Measurements from ENCODE around the gene PPP2R2C.

Gene PPP2R2C

DNA sequence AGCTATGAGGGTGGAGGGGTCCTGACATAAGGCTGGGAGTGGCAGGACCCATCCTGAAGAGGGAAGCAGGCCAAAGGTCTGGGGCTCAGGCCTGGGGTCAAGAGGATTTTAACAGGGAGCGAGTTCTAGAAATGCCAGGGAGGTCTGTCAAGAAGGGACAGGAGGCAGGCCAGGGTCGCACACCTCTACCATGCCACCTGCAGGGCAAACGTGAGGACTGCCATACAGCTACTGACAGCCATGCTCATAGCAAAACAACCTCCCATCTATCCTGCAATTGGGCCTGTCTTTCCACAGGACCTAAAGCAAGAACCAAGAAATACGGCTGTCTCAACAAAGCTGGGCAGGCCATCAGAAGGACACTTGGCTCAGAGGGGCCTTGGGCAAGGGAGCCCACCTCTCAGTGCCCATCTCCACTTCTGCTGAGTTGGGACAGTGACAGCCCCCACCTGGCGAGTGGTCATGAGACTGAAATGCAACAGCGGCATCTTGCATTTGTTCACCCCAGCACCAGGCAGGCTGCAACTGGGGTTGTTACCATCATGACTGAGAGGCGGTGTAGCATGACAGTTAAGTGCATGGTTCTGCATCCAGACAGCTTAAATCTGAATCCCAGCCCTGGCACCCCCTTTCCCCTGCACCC is 110.0 kb downstream of the PPP2R2C start:
- DNase-seq (ENCODE audit: low spot score) = no peak

DNA sequence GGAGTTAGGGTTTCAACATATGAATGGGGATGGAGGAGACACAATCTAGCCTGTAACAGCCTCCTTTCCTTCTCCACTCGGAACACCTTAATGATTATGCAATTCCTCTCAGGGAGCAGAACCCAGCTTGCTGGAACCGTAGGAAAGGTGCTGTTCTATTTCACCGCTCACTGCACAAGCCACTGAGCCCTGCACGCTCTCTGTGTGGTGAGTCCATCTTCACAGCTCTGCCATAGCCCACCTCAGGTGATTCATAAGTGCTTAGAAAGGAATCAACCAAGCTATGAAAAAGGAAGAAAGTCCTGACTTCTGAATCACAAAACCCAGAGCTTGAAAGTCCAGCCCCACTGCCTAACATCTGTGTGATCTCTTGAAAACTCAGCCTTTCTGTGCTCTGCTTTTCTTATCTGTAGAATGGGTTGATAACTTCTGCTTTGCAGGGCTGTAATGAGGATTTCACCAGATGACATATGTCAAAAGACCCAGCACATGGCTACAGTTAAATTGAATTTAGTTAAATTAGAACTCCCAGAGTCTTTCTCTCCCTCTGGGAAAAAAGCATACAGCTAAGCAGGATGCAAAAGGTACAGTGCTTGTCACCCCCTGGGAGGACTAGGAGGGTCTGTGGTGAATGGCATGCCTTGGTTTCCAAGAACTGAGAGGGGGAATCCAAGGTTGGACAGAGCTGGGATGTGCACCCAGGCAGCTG is 111.2 kb downstream of the PPP2R2C start:
- no peak for DNase-seq (ENCODE audit: low spot score)

DNA sequence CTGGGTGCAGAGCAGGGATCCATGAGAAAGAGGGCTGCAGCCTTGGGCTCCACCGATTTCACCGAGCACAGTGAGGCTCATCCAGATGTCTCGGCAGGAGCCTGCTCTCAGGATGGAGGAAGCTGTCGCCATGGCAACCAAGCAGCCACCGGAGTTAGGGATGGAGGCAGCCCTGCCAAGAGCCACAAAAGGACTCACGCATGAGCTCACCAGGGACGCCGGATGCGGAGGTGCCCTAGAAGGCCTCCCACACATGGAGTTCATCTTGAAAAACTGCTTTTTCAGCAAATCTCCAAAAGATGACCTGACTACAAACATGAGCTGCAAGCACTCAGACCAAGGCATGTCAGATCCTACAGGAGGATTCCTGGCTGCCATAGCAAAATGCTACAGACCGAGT is 112.0 kb downstream of the PPP2R2C start:
- no peak for DNase-seq (ENCODE audit: low spot score)

DNA sequence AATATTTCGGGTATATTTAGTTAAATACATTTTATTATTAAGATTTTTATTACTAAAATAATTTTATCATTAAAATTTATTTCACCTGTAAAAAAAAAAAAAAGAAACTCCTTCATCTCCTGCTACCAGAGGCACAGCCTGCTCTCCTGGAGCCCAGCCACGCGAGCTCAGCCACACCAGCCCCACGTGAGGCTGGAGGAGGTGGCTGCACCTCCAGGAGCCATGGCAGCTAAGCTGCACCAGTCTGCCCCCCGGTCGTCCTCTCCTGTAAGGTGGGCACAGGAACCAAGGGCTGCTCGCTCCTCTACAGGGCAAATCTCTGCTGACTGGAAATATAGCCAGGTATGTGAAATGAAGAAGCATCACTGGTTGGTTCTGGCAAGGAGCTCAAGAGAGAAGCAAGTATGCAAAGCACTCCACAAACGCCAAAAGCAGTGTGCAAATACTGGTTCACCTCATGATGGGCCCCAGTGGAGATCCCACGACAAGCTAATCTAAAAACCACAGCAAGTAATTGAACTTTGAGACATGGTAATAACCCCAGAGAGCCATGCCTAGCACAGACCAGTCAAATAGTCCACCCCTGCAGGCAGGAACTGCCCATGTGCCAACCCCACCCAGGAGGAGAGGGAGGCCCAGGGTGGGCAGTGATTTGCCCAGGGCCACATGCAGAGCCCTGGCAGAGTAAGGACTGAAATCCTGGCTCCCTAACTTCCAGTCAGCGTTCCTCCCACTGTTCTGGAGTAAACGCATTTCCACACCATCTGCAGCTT is 112.7 kb downstream of the PPP2R2C start:
- no peak for DNase-seq (ENCODE audit: low spot score)

DNA sequence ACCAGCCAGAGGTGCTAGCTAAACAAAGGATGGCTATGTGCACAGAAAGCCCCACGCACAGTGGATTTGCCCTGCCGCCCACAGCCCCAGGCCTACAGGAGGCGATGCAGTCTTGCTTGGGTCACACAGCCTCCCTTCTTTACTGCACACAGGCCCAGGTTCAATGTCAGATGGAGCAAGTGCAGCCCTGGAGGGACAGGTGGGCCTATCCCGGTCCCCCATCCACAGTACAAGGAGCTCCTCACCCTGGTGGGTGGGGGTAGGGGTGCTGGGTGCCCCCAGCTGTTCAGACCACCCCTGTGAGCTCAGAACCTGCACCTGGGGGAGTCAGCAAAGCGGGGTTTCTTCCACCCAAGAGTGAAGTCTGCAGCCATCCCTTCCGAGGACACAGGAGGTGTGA is 114.9 kb downstream of the PPP2R2C start:
- no peak for DNase-seq (ENCODE audit: low spot score)

DNA sequence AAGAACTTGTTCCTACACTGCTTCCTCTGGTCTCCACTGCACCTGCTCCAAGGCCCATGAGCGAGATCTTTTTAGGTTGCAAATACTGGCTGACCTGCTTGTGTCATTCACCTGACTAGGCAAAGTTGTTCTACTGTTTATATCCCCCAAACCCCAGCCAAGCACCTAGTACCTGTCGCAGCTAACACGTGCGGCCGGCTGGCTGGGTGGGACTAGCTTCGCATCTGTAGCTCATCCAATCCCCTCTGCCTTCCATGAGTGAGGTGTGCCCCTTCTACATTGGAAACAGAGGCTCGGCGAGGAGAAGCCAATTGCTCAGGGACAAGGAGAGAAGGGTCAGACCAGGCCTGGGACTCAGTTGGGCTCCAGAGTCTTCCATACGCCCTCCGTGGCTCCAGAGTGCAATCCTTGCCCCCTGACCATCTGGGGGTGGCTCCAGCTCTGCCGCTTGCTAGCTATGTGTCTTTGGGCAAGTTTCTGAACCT is 116.3 kb downstream of the PPP2R2C start:
- no peak for DNase-seq (ENCODE audit: low spot score)

DNA sequence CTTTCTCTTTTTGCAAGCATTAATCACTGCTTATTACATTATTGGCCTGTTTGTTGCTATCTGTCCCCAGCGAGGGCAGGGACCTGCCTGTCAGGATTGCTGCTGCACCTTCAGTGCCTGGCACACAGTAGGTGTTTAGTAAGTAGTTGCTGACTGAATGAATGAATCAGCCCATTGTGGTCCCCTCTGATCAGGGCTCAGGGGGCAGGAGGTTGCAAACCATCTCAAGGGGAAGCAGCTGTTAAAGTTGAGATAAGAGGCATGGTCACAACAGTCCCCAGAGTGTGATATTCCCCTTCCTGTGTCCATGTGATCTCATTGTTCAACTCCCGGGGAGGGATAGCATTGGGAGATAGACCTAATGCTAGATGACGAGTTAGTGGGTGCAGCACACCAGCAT is 117.4 kb downstream of the PPP2R2C start:
- no peak for DNase-seq (ENCODE audit: low spot score)

DNA sequence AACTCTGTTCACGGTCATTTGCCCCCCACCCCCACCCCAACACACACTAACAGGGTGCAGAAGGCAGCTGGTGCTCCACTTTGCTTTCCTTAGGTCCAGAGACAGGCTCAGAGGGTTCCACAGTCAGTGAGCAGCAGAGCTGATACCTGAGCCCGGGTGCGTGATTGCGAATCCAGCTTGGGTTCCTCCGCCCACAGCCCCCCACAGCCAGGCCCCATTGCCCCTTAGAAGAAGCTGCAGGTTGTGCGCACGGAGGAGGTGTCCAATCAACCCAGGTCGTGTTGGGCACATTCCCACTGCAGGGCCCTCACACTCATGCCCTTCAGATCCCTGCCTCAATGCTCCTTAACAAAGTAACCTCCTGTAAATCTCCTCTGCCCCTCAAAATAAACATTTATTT is 117.8 kb downstream of the PPP2R2C start:
- DNase-seq (ENCODE audit: low spot score) = no peak

DNA sequence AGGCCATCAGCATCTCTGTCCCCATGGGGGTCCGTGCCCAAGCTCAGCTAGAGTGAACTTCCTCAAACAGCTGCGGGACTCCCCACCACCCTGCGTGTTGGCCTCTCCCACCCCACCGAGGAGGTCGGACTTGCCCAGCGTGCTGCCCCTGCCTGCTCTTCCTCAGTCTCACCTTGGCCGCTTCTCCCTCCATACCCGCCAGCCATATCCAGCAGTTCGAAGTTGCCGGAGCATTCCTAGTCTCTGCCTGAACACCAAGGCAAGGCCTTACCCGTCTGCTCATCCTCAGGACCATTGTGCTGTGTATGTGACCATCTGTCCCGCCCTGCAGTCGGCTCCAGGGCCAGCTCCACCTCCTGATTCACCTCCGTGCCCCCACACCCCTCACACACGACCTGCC is 118.3 kb downstream of the PPP2R2C start:
- DNase-seq (ENCODE audit: low spot score) = no peak

DNA sequence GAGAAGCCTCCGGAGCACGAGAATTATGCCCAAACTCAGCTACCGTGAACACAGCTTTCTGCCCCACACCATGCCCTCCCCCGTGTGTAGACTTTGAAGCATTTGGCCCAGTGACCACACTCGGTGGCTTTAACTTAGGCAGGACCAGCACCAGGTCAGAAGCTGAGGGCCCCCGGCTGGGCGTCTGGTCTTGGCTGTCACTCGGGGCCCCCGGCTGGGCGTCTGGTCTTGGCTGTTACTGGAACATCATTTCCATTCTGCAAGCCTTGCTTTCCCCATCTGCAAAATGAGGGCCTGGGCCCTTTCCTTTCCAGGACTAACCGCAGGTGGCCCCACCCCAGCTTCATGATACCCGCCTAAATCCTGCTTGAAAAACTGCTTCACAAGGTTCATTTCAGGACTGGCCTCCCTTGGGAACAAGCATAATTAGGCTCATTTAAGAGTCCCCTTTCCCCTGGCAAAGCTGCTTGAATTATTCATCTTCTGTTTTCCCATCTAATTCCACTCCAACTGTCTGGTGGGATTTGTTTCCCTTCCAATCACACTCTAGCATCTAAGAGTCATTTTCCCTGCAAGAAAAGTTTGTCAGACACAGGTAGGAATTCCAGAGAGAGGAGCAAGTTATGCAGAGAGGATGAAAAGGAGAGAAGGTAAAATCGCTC is 120.3 kb downstream of the PPP2R2C start:
- no peak for DNase-seq (ENCODE audit: low spot score)

DNA sequence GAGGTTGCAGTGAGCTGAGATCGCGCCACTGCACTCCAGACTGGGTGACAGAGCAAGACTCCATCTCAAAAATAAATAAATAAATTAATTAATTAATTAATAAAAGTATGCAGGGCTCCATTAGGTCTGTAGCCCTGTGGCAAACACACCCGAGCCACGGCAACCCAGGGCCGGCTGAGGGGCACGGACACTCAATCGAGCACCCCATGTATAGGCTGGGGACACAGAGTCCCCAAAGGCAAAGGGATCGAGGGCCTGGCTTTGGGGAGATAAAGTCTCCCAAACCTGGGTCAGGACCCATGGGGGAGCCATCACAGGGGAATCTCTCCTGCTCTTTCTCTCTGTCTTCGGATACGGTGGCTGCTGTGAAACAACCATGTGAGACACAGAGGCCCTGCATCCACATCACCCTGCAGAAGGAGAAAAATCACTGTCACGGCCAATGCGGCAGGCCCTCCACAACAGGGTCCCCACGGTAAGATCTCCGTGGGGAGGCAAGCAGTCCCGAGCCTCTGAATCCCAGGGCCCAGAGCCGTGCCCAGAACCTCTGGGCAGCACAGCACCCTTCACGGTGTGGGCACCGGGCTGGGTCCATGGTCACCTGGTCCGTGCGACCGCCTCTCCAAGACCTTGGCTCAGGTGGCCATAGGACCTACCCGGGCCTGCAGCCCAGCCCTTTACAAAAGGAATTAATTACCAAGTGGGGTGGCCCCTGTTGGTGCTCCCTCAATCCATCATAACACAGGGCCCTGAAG is 121.0 kb downstream of the PPP2R2C start:
- DNase-seq (ENCODE audit: low spot score) = no peak

DNA sequence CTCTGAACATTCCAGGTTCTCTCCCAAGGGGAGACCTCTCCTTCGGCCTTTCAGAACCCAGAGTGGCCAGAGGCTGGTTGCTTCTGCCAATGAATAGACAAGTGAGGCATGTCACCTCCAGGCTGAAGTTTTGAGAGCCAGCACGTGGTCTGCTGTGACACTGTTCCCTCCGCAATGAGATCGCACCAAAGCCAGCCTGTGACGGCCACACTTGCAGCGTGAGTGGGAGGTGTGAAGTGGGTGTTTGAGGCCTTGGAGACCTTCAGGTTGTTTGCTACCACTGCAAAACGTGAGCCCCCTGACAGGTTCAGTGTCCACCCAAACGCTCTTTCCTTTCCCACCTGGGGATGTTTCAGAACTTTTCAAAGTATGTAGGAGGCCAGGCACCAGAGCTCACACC is 121.8 kb downstream of the PPP2R2C start:
- no peak for DNase-seq (ENCODE audit: low spot score)

DNA sequence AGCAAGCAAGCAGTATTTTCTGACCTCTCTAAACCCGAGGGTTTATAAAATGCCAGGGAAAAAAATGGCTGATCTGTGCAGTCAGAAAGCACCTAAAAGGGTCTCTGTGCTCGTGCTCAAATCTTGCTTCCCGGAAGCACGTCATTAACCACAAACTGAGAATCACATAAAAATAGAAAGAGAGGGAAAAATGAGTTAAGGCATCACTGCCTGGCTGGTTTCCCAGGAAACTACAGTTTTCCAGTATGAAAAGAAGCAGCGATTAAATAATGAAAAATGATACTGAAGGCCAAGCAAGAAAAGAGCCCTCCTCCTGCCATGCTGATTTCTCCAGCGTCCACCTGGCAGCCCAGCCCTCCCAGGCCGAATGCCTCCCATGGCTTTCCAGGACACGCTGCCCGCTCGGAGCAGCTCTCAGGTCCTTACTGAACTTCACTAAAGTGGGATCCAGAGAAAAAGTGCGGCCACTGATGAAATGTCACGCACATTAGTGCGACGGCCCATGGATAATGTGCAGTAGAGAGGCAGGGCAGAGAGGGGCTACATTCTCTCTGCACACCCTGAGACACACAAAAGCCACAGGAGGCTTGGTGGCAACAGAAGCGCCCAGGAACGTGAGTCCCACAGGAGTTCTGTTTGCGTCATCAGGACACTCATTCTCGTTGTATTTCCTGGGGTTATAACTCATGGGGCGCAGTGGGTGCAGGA is 122.4 kb downstream of the PPP2R2C start:
- DNase-seq (ENCODE audit: low spot score) = no peak

DNA sequence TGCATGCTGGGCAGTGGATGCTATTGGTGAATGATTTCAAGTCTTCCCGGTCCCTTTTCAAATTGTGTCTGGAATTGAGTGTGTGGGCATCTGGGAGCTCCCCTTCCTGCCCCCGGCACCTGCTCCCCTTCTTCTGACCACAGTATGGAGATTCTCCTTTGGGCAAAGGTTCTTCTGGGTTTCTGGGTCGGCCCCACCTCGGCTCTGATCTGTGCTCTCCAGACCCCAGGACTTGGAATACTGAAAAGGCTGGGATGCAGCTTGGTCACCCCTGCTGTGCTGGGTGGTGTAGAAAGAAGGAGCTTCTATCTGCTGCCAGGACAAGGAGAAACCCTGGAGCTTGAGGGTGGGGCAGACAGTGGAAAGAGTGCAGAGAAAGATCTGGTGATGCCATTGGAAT is 124.0 kb downstream of the PPP2R2C start:
- no peak for DNase-seq (ENCODE audit: low spot score)

DNA sequence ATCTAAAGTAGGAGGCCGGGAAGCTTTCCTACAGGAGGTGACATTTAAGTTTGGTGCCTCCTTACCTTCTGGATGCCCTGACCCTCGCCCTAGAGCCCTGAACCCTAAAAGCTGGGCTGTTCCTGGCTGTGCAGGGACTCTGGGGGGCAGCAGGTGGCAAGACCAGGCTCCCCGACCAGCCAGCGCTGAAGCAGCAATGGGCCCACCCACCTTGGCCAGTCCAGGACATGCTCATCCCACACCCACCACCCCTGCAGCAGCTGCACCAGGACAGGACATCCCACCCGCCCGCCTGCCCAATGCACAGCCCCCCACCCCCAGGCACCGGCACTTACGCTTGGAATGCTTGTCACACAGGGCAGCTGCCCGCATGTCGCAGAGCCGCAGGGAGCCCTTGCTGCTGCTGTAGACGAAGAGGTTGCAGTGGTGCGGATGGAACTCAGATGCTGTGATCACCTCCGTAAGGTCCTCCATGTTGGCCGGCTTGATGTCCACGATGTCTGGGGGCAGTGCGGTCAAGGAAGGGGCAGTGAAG is 124.8 kb downstream of the PPP2R2C start:
- DNase-seq (ENCODE audit: low spot score) = no peak

DNA sequence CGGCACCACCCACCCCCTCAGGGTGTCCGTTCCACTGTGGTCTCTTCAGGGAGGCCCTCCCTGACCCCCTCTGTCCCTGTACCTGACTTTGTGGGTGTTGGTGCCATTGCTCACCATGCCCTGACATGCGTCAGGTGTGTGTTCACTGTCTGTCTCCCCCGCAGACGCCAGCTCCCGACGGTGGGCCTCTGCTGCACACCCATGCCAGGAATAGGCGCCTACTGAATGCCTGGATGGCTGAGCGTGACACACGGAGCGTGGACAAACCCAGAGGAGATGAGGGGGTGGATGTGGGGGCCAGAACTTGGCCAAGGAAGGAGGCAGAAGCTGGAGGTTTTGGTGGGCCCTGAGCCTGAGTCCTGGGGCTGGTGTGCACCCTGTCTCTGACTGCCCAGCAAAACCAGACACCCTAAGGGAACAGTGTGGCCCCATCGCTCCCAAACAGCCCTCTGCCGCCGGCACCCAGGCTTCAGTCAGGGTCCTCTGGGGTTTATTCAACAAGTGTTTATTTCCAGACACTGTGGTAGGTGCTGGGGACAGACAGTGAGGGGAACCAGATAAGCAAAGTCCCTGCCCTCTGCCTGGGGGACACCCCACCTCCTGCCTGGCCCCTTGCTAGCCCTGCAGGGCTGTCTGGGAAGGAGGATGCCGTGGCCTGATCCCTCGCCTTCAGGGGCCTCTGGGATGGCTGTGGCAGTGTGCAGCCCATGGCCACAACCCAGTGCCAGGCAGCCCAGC is 125.9 kb downstream of the PPP2R2C start:
- no peak for DNase-seq (ENCODE audit: low spot score)

DNA sequence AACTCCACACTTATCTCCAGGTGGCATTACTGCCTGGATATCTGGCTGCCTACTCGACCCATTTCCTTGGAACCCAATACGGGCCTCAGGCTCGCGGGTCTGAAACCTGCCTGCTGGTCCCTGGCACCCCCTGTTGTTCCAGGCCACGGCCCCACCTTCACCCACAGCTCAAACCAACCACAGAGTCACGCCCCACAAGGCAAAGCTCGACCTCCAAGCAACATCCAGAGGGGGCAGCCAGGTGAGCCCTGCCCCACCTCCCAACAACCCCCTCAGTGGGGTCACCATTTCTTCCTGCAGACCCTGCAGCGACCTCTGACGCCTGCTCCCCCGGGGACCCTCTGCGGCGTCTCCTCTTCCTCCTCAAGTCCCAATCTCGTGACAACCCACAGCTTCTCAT is 126.5 kb downstream of the PPP2R2C start:
- DNase-seq (ENCODE audit: low spot score) = no peak

DNA sequence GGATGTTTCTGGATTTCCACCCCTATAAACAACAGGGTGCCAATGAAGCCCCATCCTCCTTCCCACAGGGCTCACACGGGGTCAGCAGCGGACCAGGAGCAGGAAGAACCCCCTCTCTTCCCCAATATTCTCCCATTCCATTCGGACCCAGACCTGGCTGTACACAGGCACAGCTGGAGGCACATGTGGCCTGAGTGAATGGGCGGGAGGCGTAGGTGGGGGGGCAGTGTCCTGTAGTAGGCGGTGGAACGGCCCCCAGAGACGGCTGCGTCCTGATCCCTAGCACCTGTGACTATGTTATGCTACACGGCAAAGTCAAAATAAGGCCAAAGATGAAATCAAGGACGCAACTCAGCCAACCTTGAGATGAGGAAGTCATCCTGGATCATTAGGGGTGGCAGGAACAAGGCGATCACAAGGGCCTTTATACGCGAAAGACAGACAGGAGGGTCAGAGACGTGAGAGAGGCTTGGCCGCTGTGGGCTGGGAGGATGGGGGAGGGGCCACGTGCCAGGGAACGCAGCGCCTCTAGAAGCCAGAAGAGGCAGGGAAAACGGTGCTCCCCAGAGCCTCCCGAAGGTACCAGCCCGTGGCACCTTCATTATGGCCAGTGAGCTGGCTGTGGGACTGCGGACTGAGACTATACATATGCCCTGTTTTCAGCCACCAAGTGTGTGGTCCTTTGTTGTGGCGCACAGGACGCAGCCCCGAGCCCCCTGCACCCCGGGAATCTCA is 127.2 kb downstream of the PPP2R2C start:
- no peak for DNase-seq (ENCODE audit: low spot score)

DNA sequence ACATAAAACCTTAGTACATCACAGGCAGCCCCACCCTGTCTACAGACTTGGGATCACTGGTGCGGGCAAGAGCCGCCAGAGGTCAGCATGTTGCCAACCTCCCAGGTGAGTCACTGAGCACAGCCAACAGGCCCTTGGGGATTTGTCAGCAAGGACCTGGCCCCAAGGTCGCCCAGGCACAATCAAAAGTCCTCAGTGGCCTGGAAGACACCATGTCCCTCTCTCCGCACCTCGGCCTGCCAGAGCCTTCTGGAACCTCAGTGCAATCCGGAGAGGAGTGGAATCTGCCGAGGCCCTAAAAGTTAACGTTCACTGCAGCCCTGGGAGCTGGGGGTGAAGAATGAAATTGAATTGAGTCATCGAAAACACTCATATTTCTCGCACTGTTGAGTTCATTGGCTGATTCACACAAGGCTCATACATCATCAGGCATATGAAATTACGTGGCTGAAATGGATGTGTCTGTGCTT is 128.4 kb downstream of the PPP2R2C start:
- DNase-seq (ENCODE audit: low spot score) = peak; percentile 56

All from AG08395 (cell line).